HG03159 (cell line): ENCODE results near the gene WDR89.
"Not testable (repeated sequence)": the region's sequence is repeated elsewhere in the genome, so short reads cannot be mapped to it uniquely, and the experiment has no call there.

ENCODE experiments used
- ATAC-seq: cut with Tn5 transposase; IDR thresholded peaks from one replicate; pipeline ENCODE4 v1.9.1; 2021; ENCODE audit warnings: mild to moderate bottlenecking, moderate library complexity; ENCODE audit not compliant: unreplicated experiment

The WDR89 gene

GRCh38 chr14:63641473-63642228 lies at the start of gene WDR89:
WDR89 (minus strand) TSS chr14:63641871; CDS start chr14:63599942, 41,929 bp downstream.
- ATAC-seq, result peak; percentile 87

GRCh38 chr14:63689132-63689531 lies 47.5 kb upstream of the WDR89 start:
- no peak for ATAC-seq

- no peak for ATAC-seq
Observed at GRCh38 chr14:63686926-63687325, 45.3 kb upstream of the WDR89 start.

GRCh38 chr14:63685401-63685800 lies 43.7 kb upstream of the WDR89 start:
- no peak for ATAC-seq

- no peak for ATAC-seq
Observed at GRCh38 chr14:63682727-63683593, 41.3 kb upstream of the WDR89 start.

- no peak for ATAC-seq
Observed at GRCh38 chr14:63678536-63678935, 36.9 kb upstream of the WDR89 start.

GRCh38 chr14:63677891-63678379 lies 36.3 kb upstream of the WDR89 start:
- no peak for ATAC-seq

GRCh38 chr14:63676615-63677014 lies 34.9 kb upstream of the WDR89 start:
- ATAC-seq, result no peak

- ATAC-seq, result no peak
Observed at GRCh38 chr14:63673886-63674497, 32.3 kb upstream of the WDR89 start.

- no peak for ATAC-seq
Observed at GRCh38 chr14:63673255-63673654, 31.6 kb upstream of the WDR89 start.

GRCh38 chr14:63672417-63673180 lies 30.9 kb upstream of the WDR89 start:
- ATAC-seq, result peak; percentile 73

- peak; percentile 24 for ATAC-seq
Observed at GRCh38 chr14:63671987-63672386, 30.3 kb upstream of the WDR89 start.

- no peak for ATAC-seq
Observed at GRCh38 chr14:63670692-63671091, 29.0 kb upstream of the WDR89 start.

- no peak for ATAC-seq
Observed at GRCh38 chr14:63666335-63666734, 24.7 kb upstream of the WDR89 start.

GRCh38 chr14:63663428-63664341 lies 22.0 kb upstream of the WDR89 start:
- no peak for ATAC-seq

- no peak for ATAC-seq
Observed at GRCh38 chr14:63662776-63663175, 21.1 kb upstream of the WDR89 start.

- ATAC-seq, result not testable (repeated sequence)
Observed at GRCh38 chr14:63661881-63662280, 20.2 kb upstream of the WDR89 start.

GRCh38 chr14:63659726-63660125 lies 18.1 kb upstream of the WDR89 start:
- no peak for ATAC-seq

- ATAC-seq, result no peak
Observed at GRCh38 chr14:63656194-63656593, 14.5 kb upstream of the WDR89 start.

- no peak for ATAC-seq
Observed at GRCh38 chr14:63654936-63655335, 13.3 kb upstream of the WDR89 start.
